GM12873 (cell line): ENCODE data around the gene RRP1.

ENCODE experiments used
- CTCF ChIP-seq: IDR thresholded peaks from 2 replicates; pipeline ENCODE4 v1.5.1; 2012; ENCODE audit warnings: low read depth, mild to moderate bottlenecking, moderate library complexity, low read length, control low read depth; ENCODE audit not compliant: insufficient read depth; ENCODE audit errors: missing control alignments

RRP1 gene

GRCh38 chr21:43760391-43760958 lies 28.9 kb upstream of the RRP1 start:
- no peak for TF ChIP-seq CTCF

GRCh38 chr21:43761886-43762285 lies 27.5 kb upstream of the RRP1 start:
- no peak for TF ChIP-seq CTCF

GRCh38 chr21:43762303-43763128 lies 26.9 kb upstream of the RRP1 start:
- no peak for TF ChIP-seq CTCF

GRCh38 chr21:43763901-43764523 lies 25.4 kb upstream of the RRP1 start:
- no peak for TF ChIP-seq CTCF

GRCh38 chr21:43764576-43765495 lies 24.5 kb upstream of the RRP1 start:
- no peak for TF ChIP-seq CTCF

- no peak for TF ChIP-seq CTCF
Measured at GRCh38 chr21:43766734-43767497, 22.5 kb upstream of the RRP1 start.
